ENCODE data around the gene DMRT1.

Gene DMRT1

DNA sequence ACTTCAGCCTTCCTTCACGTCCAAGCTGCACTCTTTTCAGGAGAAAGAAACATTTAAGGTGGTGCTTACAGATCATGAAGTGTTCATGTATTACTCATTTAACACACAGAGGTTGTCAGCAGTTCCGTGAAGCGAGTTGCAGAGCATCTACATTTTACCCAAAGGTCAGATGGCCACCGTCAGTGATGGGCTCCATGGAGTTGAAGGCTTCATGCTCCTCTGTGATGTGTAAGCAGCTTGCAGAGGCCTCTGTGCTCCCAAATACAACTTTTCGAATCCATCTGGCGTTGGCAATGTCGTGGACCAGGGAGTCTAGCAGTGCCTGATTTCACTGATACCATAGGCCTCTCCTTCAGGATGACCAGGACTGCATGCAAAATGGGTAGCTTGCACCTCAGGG is 81.2 kb downstream of the DMRT1 start:
- no peak for DNase-seq (ENCODE audit: low spot score)

DNA sequence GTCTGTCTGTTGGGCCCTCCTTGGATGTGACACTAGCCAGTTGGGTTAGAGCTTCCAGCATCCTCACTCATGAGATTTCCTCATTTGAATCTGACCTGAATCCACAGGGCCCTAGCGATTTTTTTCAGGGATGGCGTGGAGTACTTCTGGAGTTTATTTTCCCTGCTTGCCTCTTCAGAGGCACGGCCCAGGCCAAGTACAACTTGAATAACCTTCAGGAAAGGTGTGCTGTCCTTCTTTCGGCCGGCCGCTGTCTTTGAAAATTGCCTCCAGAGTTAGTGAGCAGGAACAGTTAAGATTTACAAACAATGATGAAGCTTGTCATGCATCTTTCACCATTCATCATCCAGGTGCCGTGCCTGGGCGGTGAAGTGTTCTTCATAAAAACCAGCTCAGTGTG is 85.5 kb downstream of the DMRT1 start:
- DNase-seq (ENCODE audit: low spot score), result no peak

DNA sequence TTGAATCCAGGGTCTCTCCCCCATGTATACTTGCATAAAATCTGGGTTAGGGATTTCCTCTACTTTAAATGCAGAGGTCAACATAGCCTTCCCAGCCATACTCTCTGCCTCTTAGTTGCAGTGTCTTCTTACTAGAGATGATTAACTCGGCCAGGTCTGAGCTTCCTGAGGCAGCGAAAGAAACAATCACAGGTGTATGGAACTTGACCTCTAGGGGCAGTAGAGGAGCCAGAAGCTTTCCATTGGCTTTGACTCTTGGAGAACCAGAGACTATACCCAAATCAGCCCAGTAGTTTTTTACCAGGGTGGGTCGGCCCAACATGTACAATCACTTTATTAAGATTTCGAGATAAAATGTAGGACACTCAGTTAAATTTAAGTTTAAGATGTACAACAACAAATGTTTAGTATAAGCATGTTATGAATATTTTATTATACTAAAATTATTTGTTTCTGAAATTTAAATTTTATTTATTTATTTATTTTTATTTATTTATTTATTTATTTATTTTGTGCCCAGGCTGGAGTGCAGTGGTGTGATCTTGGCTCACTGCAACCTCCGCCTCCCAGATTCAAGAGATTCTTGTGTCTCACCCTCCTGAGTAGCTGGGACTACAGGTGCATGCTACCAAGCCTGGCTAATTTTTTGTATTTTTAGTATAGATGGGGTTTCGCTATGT is 87.0 kb downstream of the DMRT1 start:
- no peak for DNase-seq (ENCODE audit: low spot score)

DNA sequence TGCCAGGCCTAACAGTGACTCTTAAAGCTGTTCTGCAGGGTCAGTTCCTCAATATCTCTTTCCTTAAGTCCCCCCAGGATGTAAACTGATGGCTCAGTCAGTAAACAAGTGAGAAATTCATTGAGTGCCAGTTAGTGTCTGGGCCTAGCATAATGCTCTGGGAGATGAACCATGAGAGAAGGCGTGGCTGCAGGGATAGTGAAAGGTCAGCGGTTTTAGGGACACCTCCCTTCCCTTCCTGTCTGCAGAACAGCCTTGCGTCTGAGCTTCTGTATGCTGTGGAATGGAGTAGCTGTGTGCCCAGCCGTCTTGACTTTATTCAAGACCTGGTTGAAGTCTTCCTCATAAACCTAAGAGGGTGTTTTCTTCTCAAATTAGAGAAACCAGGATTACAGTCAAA is 88.2 kb downstream of the DMRT1 start:
- DNase-seq (ENCODE audit: low spot score), result no peak

DNA sequence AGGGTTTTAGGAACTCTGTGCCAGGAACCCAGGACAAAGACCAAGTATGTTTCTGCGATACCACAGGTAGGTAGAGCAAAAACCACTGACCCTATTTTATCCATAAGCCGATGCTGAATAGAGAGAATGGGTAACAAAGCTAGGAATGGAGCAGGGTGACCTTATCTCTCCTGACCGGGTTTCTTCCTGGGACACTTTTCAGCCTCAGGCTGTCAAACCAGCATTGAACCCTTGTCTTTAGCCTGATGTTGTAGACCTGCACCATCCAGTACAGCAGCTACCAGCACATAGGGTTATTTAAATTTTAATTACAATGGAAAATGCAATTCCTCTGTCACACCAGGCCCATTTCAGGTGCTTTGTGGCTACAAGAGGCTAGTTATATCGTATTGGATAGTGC is 91.9 kb downstream of the DMRT1 start:
- no peak for DNase-seq (ENCODE audit: low spot score)

DNA sequence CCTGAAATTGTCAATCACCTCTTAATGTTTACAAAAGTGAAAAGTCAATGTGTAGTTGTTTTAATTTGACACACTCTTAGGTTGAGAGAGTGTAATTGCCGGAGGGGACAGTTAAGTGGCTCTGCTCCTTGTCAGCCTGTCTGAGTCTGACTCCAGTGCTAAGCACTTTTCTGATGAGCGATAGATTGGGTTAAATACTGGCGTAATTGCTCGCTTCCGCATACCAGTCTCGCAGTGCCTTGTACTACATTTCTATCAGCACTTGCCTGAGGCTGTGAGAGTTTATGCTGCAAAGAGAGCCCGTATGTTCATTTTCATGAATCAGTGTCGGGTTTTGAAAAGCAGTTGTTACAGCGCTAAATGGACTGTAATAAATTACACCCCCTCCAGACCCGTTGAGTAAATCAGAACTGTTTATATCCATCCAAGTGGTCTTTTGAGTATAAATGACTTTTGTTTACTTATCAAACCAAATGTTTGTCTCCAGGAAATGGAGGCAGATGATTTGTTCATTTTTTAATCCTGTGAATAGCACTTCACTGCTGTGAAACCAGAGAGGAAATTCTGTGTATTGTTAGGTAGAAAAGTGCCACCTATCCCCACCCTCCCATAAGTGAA is 94.0 kb downstream of the DMRT1 start:
- no peak for DNase-seq (ENCODE audit: low spot score)

DNA sequence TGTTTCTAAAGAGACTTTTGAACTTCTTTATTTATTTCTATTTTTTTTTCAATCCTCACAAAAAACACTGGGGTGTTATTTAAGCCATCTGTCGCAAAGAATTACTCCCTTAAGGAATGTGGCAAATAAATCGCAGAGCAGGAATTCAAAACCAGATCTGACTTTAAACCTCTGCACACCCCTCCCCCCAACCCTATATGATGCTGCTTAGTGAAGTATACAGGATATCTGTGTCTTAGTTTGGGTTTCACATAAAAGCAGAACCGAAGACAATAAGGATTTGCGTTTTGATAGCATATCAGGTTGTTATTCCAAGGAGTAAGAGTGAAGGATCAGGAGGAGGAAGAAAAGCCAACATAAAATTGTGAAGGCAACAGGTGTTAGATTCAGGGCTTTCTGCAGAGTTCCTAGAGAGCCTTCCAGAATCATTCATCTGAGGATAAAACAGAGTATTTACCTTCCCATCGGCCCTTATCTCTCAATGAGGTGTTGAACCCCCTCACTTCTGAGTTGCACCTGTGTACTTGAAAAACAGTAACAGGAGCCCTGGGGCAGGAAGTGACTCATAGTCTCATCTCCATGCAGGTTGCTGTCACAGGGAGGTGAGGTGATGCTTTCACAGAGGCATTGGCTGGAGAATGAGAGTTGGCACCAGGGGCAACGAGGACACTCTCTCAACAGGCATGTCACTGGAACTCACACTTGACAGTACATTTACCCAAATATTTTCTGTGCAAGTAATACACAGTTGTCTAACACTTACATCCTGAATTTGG is 101.5 kb downstream of the DMRT1 start:
- no peak for DNase-seq (ENCODE audit: low spot score)

DNA sequence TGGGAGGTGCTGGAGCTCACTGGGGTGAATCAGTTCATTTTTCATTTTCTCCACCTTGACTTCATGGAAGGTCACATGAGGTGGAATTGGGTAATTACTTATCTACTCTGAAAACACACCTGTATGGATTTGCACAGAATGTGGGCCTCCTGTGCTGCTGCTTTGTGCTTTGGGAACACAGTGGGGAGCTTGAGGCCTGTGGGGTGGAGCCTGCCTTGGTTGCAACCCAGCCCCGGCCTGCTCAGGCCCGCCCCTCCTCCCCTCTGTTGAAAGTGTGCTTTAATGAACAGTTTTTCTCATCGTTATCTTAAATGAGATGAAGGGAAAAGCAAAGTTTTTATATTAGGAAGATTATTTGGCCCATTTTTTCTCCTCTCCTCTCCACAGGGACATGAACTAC is 106.5 kb downstream of the DMRT1 start:
- no peak for DNase-seq (ENCODE audit: low spot score)

DNA sequence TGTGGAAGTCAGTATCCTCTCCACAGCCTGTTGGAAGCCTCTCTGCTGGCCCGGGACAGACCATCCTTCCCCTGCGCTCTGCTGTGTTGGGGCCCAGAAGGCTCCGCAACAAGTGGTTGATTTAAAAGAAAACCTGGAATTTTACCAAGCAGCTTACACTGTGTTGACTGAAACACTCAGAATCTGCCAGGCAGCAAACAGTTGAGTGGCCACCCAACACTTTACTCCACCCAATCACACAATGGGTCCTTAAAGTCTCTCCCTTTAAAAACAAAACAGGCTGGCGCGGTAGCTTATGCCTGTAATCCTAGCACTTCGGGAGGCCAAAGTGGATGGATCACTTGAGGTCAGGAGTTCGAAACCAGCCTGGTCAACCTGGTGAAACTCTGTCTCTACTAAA is 107.0 kb downstream of the DMRT1 start:
- DNase-seq (ENCODE audit: low spot score), result no peak

DNA sequence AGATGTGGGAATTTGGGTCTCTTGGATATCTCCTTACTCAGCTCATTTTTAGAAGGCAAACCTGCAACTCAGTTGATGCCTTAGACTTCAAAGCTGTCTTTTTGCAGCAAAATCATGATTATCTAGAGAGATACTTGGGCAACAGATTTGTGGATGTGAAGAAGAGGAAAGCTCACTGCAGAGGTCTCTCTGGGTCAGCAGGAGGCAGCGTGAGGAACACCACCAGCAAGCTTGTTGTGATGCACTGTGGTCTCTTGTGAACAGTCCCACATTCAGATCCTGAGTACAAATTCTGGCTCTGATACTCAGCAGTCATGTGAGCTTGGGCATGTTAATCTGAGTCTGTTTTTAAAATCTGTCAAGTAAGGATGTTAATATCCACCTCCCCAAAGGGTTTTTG is 108.6 kb downstream of the DMRT1 start:
- DNase-seq (ENCODE audit: low spot score), result no peak

DNA sequence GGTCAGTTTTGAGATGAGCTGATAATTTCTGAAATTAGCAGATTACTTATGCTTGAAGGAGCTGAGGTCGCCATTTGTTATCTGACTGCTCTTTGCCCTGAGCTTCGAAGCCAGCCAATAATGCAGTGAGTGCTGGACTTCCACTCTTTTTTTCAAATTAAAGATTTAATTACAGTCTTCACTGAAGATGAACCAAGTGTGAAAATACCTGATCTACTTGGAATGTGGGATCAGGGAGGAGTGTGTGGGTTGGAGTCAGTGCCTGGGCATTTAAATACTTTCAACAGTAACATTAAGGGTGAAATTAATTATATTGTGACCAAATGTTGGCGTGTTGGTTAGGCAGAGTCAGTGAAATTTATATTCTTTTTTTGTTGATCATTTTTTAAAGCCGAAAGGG is 111.0 kb downstream of the DMRT1 start:
- no peak for DNase-seq (ENCODE audit: low spot score)

DNA sequence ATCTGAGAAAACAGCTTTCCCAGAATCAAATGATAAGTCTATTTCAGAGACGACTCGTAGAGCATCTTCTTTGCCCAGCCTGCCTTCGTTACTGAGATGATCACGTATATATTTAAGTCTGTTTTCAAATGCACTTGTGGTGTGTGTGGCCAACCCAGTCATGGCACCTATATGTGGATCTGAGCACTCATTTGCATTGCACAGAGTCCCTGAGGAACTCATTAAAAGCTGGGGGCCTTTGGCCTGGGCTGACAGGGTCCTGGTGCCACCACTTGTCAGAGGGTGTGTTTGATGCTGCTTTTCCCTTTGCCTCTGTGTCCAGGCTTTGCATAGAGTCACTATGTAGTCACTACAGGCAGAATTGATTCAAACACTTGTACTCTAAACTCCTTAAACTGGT is 117.6 kb downstream of the DMRT1 start:
- no peak for DNase-seq (ENCODE audit: low spot score)

DNA sequence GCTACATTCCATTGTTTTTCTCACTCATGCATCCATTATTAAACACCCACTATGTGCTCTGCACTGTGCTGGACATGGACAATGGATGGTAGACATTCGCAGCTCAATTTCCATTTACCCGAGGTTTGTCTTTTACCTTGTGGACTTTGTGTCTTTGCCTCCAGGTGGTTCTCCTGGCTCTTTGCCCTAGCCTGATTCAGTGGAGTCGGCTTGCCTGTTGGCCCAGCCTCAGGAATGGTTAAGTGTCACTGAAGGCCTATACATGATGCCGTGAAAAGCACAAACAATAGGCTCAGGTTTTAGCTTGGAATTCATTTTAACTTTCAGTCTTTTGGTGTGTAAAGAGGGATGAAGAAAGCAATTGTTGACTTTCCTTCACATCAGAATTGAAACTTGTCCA is 118.4 kb downstream of the DMRT1 start:
- DNase-seq (ENCODE audit: low spot score), result no peak

DNA sequence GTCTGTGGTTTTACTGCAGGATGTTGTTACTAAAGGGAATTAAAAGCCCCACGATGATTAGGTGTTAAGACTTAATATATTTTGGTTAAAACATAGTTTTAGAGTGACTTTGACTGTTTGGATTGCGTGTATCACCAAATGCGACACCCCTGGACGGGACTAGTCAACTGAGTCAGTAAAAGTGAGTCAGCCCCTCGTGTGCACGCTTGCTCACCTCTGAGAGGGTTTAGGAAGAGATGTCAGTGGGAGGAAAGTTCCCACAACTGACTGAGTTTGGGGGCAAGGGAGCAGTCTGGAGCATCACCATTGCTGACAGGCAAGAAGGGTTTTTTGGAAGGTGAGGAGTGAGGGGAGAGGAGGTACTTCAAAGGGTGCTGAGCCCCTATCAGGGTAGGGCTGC is 120.5 kb downstream of the DMRT1 start:
- DNase-seq (ENCODE audit: low spot score), result no peak

DNA sequence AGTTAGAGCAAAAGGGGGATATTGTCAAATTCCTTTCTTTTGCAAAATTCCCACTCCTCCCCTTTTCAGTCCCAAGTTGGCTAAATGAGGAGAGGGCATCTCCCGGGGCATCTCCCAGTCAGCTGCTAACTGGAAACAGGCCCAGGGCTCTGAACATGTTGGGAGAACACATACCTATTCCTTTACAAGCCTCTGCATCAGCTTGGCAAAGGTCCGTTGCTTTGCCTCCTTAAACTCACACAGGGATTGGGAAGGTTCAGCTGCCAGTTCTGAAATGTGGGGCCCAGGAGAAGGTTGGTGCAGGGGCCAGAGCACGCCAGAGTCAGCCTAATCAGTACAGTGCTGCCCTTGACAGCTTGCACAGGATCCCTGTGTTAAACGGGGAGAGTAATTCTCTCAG is 124.0 kb downstream of the DMRT1 start:
- DNase-seq (ENCODE audit: low spot score), result no peak

DNA sequence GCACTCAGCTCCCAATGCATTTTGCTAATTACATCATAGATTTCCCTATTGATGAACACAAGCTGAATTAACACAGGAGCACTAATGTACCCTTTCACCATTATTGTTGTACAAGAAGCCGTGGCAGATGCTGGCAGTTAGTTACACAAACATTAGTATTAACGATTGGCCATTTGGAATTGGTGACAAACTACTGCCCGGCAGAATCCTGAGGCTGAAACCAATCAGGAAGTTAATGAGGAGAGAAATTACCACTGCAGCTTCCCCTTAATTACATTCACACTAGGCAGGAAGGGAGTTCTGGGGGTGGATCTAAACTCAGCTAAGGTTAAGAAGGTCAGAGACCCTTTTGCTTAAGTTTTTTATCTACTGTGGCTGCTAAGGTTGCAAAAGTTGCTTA is 125.4 kb downstream of the DMRT1 start:
- DNase-seq (ENCODE audit: low spot score), result no peak

DNA sequence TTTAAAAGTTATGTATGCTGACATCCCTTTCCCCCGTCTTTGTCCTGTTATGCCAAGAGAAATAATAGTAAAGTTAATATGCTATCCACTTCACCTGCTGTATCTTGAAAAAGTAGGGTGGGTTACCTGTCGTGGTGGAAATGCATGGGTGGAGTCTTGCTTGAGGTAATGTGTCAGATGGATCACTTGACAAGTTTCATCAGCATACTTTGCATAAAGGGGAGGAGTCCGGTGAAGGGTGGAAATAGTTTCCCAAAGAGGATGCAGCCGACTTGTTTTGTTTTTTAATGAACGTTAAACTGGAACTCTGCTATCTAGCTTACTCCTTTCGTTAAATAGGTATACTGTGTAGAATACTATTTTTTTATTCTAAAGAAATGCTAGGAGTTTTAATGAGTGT is 125.9 kb downstream of the DMRT1 start:
- no peak for DNase-seq (ENCODE audit: low spot score)

DNA sequence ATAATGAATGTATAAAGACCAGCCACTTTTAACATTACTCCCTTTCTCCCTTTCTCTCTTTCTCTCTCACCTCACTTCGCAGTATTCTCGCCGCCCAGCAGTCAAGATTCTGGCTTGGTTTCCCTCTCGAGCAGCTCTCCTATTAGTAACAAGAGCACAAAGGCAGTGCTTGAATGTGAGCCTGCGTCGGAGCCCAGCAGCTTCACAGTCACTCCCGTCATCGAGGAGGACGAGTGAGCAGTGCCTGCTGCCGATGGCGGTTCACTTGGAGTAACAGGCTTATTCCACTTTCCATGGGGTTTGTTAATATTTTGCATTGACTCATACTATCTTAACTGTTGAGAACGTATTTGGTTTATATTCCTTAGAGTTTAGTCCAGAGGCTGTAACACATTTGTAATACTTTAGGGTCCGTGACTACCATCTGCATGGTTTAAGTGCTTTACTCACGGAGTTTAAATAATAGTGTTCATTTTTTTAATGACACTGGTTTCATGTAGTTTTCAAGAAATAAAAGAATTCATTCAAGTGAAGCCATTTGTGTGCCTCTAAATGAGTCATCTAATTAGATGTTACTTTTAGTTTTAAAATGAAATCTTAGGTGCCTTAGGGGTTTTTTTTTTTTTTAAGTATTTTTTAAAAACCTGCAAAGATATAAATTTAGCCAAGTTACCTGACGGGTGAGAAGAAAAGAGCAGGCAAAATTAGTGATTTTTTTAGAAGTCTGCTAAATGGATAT is 126.6 kb downstream of the DMRT1 start:
- no peak for DNase-seq (ENCODE audit: low spot score)

DNA sequence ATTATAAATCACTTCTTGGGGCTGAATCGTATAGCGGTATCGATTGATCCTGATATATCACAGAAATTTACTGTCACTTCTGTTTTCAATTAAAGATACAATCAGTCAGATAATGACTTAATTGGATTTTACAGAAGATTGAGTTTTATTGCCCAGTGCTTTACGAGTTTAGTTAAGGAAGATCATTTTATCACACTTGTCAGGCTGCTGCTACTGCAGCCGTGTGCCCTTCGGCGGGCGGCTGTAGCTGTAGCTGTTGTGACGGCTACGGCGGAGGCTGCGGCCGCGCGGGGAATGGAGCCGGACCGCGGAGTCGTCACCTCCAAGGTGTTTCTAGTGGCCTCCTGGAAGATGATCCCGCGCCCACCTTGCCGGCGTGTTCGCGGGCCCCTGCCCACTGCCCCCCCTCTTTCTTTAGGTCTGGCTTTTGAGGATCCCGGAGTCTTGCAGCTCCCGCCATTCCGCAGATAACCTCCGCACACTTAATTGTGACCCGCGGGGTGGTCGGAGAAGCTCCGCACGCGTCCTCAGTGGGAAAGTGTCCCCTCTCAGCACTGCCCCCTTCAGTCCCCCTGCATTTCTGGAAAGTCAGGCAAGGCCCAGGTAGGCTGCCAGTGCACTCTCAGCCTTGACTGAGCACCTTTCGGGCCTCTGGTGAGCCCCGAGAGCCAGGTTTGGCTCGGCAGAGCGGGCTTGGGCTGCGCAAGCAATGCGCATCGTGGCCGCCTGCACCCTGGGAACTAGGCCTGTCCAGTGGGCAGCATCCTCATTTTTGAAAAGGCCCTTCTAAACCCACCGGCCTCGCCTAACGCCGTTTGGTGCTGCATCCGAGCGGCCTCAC is 128.0 kb downstream of the DMRT1 start:
- DNase-seq (ENCODE audit: low spot score), result no peak

DNA sequence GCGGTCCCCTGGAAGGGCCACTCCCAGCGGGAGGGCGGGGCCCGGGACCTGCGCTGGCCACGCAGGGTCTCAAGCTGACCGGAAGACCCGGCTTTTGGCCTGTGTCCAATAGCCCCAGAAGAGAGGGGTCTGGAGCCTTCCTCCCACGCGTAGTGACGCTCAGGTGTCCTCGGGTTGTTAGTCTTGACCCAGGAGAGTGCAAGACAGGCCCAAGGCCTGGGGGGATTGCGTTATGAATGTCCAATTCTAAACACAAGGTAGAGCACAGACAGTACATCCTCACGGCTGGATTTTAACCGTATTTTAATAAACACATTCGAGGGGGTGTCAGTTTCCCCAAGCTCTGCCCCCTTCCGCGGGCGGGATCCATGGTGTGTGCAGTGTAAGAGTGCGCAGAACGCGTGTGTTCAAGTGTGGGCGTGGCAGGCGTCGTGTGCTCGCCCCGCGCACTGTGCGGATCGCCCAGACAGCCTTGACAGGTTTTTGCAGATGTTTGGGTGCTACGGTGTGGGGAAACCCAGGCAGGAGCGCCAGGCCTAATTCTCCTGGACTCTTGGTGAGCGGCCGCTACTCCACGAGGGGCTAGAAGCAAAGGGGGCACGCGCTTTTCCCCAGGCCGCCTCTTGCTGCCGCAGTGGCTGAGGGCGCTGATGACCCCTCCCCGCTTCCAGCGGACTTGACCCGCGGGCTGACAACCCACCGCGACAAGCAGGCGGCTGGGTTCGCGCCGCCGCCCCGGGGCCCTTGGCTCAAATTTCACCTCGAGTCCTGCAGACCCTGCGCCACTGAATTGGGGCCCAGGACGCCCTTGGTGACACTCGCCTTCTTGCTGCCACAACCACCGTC is 128.9 kb downstream of the DMRT1 start:
- DNase-seq (ENCODE audit: low spot score), result no peak

DNA sequence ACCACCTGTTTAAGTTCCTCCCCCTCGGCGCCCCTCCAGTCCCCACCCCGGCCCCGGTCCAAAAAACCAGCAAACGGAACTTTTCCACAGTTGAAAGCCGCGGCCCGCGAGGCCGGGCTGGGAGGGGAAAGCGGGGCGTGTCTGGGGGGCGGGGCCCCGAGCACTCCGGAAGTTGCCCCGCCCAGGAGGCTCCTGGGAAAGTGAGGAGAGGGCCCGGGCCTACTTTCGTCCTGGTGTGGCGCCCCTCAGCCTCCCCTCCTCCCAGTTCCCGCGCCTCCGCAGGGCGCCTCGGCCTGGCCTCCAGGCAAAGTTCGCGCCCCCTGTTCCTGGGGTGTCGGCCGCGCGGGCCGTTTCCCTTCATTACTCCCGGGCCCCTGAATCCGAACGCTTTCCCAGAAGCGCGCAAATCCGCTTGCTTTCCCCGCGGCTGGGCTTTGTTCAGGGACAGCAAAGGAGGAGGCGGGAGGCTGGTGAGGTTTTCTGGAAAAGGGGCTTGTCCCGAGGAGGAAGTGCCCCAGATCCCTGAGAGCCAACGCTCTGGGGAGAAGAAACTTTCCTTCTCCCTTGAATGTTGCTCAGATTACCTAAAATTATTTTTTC is 130.5 kb downstream of the DMRT1 start:
- DNase-seq (ENCODE audit: low spot score), result no peak

Measured in CD4-positive, alpha-beta T cell treated with Interleukin-15 for 4 hours (primary cell).